Right ventricle myocardium inferior (tissue), 1 donor: ENCODE results near the gene ATP6V0E2. TPM values are rescaled to one million over a fixed set of nuclear protein-coding genes. Genes with fewer than 3 reads are reported as not detected.

ENCODE experiments used
- ATAC-seq: fragments of 200-7000 bp; cut with Tn5 transposase; one replicate; pipeline ENCODE4 v1.9.1; 2020; ENCODE audit warnings: mild to moderate bottlenecking, moderate library complexity
- DNase-seq: peaks from one replicate; pipeline ENCODE4 v3.0.0; 2021; ENCODE audit errors: missing footprints
- intact Hi-C: fragments of 100-400 bp; cut with DNase I; formaldehyde crosslinking; loops from one replicate; pipeline ENCODE4 v1.11.0; 2022
- total RNA-seq: library from RNA; stranded (reverse); fragmentation: NEBNext Ultra II Directional; extraction: Animal tissue kit (Norgen Biotek cat#: 25700); gene quantifications from one replicate; pipeline ENCODE4 v1.2.1, GENCODE V29; 2021
- donor health status: DM: no; HTN: yes; CAD: no; lungs with severe emphysema.

The ATP6V0E2 gene
- total RNA-seq, 1 donor from 2014 or later: 125 TPM

GRCh38 chr7:149859369-149859768 is 14.4 kb upstream of the ATP6V0E2 start:
- no peak for DNase-seq
- ATAC-seq: no peak
- intact Hi-C loops: no loop called here

GRCh38 chr7:149859876-149860275 is 13.9 kb upstream of the ATP6V0E2 start:
- DNase-seq: no peak

GRCh38 chr7:149860821-149861727 is 12.7 kb upstream of the ATP6V0E2 start:
- DNase-seq: no peak
- ATAC-seq: no peak
- intact Hi-C loops: no loop called here

More at GRCh38 chr7:149859876-149860275, 13.9 kb upstream of the ATP6V0E2 start:
- intact Hi-C loops: no loop called here
- no peak for ATAC-seq

- no peak for ATAC-seq
- intact Hi-C loops: no loop called here
- no peak for DNase-seq
Observed at GRCh38 chr7:149861728-149862045, 12.1 kb upstream of the ATP6V0E2 start.

- intact Hi-C loops: no loop called here
- DNase-seq: no peak
- ATAC-seq: no peak
Observed at GRCh38 chr7:149862156-149862555, 11.6 kb upstream of the ATP6V0E2 start.

- DNase-seq (no peak), ATAC-seq (no peak)
- intact Hi-C loops: no loop called here
Observed at GRCh38 chr7:149863500-149863899, 10.3 kb upstream of the ATP6V0E2 start.

- no peak for DNase-seq
- ATAC-seq: no peak
- intact Hi-C loops: no loop called here
Observed at GRCh38 chr7:149864023-149864422, 9.7 kb upstream of the ATP6V0E2 start.

GRCh38 chr7:149864751-149865150 is 9.0 kb upstream of the ATP6V0E2 start:
- ATAC-seq (no peak), DNase-seq (no peak)
- intact Hi-C loops: no loop called here

GRCh38 chr7:149865437-149865836 is 8.3 kb upstream of the ATP6V0E2 start:
- intact Hi-C loops: no loop called here
- DNase-seq (no peak), ATAC-seq (no peak)

GRCh38 chr7:149866139-149866778 is 7.5 kb upstream of the ATP6V0E2 start:
- intact Hi-C loops: no loop called here
- ATAC-seq (no peak), DNase-seq (no peak)

- ATAC-seq (peak; percentile 46), DNase-seq (no peak)
- intact Hi-C loops: no loop called here
Observed at GRCh38 chr7:149866779-149867447, 6.9 kb upstream of the ATP6V0E2 start.

GRCh38 chr7:149867762-149868622 is 5.8 kb upstream of the ATP6V0E2 start:
- intact Hi-C loops: no loop called here
- ATAC-seq (no peak), DNase-seq (no peak)

GRCh38 chr7:149868623-149869290 is 5.0 kb upstream of the ATP6V0E2 start:
- intact Hi-C loops: no loop called here
- DNase-seq (no peak), ATAC-seq (no peak)

GRCh38 chr7:149869291-149869650 is 4.5 kb upstream of the ATP6V0E2 start:
- ATAC-seq (no peak), DNase-seq (no peak)
- intact Hi-C loops: no loop called here

- DNase-seq (no peak), ATAC-seq (no peak)
- intact Hi-C loops: loop anchor here (5.0 to 10.0 kb wide), 2 partner anchors 98 to 175 kb away; partner anchors contain the start of gene ZNF467
Observed at GRCh38 chr7:149869867-149870266, 3.9 kb upstream of the ATP6V0E2 start.

GRCh38 chr7:149870274-149870673 is 3.5 kb upstream of the ATP6V0E2 start:
- DNase-seq (no peak), ATAC-seq (no peak)
- intact Hi-C loops: loop anchor here (5.0 to 10.0 kb wide), 2 partner anchors 98 to 175 kb away; partner anchors contain the start of gene ZNF467

GRCh38 chr7:149870701-149871483 is 2.9 kb upstream of the ATP6V0E2 start:
- intact Hi-C loops: loop anchor here (5.0 to 10.0 kb wide), 2 partner anchors 99 to 174 kb away; partner anchors contain the start of gene ZNF467
- DNase-seq: no peak

More at GRCh38 chr7:149870701-149871483, 2.9 kb upstream of the ATP6V0E2 start:
- no peak for ATAC-seq
